Activated CD4-positive, alpha-beta memory T cell treated with anti-CD3 and anti-CD28 coated beads, Interleukin-2, amount 10 ng/mL, durations not matched to agents 7 days and 5 days (primary cell): ENCODE measurements around the gene IL1R2. TPM values are rescaled to one million over a fixed set of nuclear protein-coding genes. Genes with fewer than 3 reads are reported as not detected.
A peak's percentile ranks its signal among the peaks of the same experiment; 100 is the strongest.
"Not testable (repeated sequence)": the region's sequence is repeated elsewhere in the genome, so short reads cannot be mapped to it uniquely, and the experiment has no call there.

Source experiments
- CTCF ChIA-PET: fragments of 350-600 bp; sonication (Branson Sonifier 250); formaldehyde crosslinking; loops from one replicate; lab custom pipeline; 2021; ENCODE audit warnings: antibody characterized with exemption, inconsistent platforms; lab: Charles Lee
- POLR2A ChIA-PET: fragments of 350-600 bp; sonication (Branson Sonifier 250); formaldehyde crosslinking; loops from one replicate; lab custom pipeline; 2021; ENCODE audit warnings: antibody characterized with exemption; lab: Charles Lee
- DNase-seq: peaks from one replicate; pipeline ENCODE4 v3.0.0-alpha.2; 2020
- H3K27ac Mint-ChIP-seq: one replicate; pipeline ENCODE4 v1.8.0; 2021; ENCODE audit warnings: mild to moderate bottlenecking, mixed read lengths
- H3K27me3 Mint-ChIP-seq: one replicate; pipeline ENCODE4 v1.8.0; 2021; ENCODE audit warnings: mixed read lengths
- H3K36me3 Mint-ChIP-seq: one replicate; pipeline ENCODE4 v1.8.0; 2021; ENCODE audit warnings: low read depth, mixed read lengths
- H3K4me1 Mint-ChIP-seq: one replicate; pipeline ENCODE4 v1.8.0; 2021; ENCODE audit warnings: mixed read lengths
- H3K4me3 Mint-ChIP-seq: one replicate; pipeline ENCODE4 v1.8.0; 2021; ENCODE audit warnings: mild to moderate bottlenecking, mixed read lengths
- H3K9me3 Mint-ChIP-seq: one replicate; pipeline ENCODE4 v1.8.0; 2021; ENCODE audit warnings: mixed read lengths
- total RNA-seq, 2 experiments: library from RNA; stranded (reverse); gene quantifications; one replicate each; pipeline ENCODE4 v1.2.3, GENCODE V29; 2021

Gene IL1R2
- total RNA-seq, 2 experiments from 2014 or later: 0.81 to 0.88 TPM

DNA sequence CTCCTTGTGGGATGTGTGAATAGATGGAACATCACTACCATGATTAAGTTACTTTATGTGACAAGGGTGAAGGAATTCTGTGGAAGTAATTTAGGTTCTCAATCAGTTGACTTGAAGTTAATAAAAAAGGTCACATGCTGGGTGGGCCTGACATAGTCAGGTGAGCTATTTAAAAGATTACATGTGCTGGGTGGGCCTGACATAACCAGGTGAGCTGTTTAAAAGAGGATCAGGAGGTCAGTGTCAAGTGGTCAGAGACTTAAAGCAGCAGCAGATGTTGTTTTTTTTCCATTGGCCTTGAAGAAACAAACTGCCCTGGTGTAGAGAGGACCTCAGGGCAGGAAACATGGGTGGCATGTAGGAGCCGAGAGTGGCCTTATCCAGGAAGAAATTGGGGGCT, 3.3 kb downstream of the IL1R2 start:
- no peak for DNase-seq
- Mint-ChIP-seq H3K36me3 (no peaks in the 10 kb centered on the region), H3K4me3 (no peak overlapping the region), H3K4me1 (peaks cover 13% of the 10 kb centered on the region), H3K27ac (no peak overlapping the region), H3K9me3 (no peaks in the 10 kb centered on the region), H3K27me3 (peaks cover 17% of the 10 kb centered on the region)
- ChIA-PET CTCF (interaction anchor here (0.6 to 1.7 kb wide), 4 partner anchors 10 to 246 kb away, joined by 3 to 5 read pairs (median 3); no protein-coding TSS in a partner anchor), POLR2A (interaction anchor here (1.4 kb wide), 1 partner anchor 33 kb away, joined by 3 read pairs; no protein-coding TSS in a partner anchor)

DNA sequence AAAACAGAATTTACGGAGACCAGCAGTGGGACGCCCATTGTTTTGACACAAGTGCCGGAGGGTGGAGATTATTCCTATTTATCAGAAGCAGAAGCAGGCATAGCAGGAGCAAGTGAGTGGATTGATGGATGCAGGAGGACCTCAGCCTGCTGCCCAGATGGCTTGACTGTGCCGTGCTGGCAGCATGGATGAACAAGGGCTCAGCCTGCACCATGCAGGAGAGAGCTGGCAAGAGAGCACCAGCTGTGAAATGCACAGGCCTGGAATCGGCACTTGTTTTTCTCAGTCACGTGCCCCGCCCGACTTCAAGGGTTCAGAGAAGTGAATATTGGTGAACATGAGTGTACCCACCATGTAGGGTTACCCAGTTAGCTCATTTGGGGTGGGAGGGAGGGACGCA, 4.0 kb downstream of the IL1R2 start:
- Mint-ChIP-seq H3K36me3 (no peaks in the 10 kb centered on the region), H3K4me1 (peaks cover 21% of the 10 kb centered on the region), H3K27me3 (peaks cover 17% of the 10 kb centered on the region), H3K27ac (no peak overlapping the region), H3K4me3 (no peak overlapping the region), H3K9me3 (no peaks in the 10 kb centered on the region)
- ChIA-PET POLR2A (interaction anchor here (1.4 kb wide), 1 partner anchor 32 kb away, joined by 3 read pairs; no protein-coding TSS in a partner anchor), CTCF (interaction anchor here (0.7 to 1.7 kb wide), 2 partner anchors 245 to 452 kb away, joined by 3 to 5 read pairs; no protein-coding TSS in a partner anchor)
- DNase-seq: no peak

DNA sequence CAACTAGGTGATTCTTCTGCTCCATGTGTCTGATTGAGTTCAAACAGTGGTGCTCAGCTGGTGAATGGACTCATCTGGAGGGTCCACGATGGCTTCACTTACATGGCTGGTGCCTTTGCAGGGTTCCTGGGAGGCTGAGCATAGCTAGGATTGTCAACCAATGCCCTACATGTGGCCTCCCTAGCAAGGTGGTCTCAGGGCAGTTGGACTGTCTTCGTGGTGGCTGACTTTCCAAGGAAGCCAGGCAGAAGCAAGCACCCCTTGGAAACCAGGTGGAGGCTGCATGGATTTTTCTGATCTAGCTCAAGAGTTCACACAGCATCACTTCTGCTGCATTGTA, 6.8 kb downstream of the IL1R2 start:
- CTCF ChIA-PET: interaction anchor here (0.5 to 1.7 kb wide), 5 partner anchors 10 to 253 kb away, joined by 3 to 4 read pairs (median 3); no protein-coding TSS in a partner anchor
- POLR2A ChIA-PET: no interaction called here
- Mint-ChIP-seq H3K27me3 (peaks cover under 1% of the 10 kb centered on the region), H3K27ac (peak overlapping the region; percentile 42), H3K36me3 (no peaks in the 10 kb centered on the region), H3K4me1 (peaks cover 29% of the 10 kb centered on the region), H3K9me3 (no peaks in the 10 kb centered on the region), H3K4me3 (no peak overlapping the region)
- no peak for DNase-seq

- CTCF ChIA-PET: interaction anchor here (0.5 to 1.8 kb wide), 8 partner anchors 10 to 434 kb away, joined by 3 to 6 read pairs (median 3); partner anchors contain the start of gene IL18R1
- Mint-ChIP-seq H3K27ac (peak overlapping the region; percentile 42), H3K27me3 (no peaks in the 10 kb centered on the region), H3K4me1 (peaks cover 29% of the 10 kb centered on the region), H3K4me3 (no peak overlapping the region), H3K36me3 (no peaks in the 10 kb centered on the region), H3K9me3 (no peaks in the 10 kb centered on the region)
- POLR2A ChIA-PET: no interaction called here
- no peak for DNase-seq
Observed at GRCh38 chr2:101998896-101999789, 7.4 kb downstream of the IL1R2 start.

DNA sequence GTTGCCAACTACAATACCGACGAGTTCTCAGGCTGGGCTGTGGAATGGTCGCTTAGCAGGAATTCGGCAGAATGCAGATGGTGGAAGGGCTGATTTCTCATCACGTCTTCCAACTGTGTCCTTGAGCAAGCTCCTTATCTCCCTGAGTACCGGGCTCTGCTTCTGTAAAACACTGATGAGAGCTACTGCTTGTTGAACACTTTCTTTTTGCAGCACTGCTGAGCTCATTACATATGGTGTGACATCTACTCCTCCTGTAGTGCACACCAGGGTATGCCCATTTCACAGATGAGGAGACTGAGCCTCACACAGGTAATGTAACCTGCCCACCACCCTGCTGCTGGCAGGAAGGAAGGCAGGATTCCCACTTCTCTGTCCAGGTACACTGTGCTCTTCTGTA, 8.3 kb downstream of the IL1R2 start:
- DNase-seq: no peak
- POLR2A ChIA-PET: no interaction called here
- CTCF ChIA-PET: interaction anchor here (1.1 to 2.6 kb wide), 7 partner anchors 16 to 433 kb away, joined by 3 to 6 read pairs (median 4); partner anchors contain the start of gene IL18R1
- Mint-ChIP-seq H3K27ac (no peak overlapping the region), H3K4me3 (no peak overlapping the region), H3K4me1 (peaks cover 29% of the 10 kb centered on the region), H3K27me3 (no peaks in the 10 kb centered on the region), H3K9me3 (no peaks in the 10 kb centered on the region), H3K36me3 (no peaks in the 10 kb centered on the region)

DNA sequence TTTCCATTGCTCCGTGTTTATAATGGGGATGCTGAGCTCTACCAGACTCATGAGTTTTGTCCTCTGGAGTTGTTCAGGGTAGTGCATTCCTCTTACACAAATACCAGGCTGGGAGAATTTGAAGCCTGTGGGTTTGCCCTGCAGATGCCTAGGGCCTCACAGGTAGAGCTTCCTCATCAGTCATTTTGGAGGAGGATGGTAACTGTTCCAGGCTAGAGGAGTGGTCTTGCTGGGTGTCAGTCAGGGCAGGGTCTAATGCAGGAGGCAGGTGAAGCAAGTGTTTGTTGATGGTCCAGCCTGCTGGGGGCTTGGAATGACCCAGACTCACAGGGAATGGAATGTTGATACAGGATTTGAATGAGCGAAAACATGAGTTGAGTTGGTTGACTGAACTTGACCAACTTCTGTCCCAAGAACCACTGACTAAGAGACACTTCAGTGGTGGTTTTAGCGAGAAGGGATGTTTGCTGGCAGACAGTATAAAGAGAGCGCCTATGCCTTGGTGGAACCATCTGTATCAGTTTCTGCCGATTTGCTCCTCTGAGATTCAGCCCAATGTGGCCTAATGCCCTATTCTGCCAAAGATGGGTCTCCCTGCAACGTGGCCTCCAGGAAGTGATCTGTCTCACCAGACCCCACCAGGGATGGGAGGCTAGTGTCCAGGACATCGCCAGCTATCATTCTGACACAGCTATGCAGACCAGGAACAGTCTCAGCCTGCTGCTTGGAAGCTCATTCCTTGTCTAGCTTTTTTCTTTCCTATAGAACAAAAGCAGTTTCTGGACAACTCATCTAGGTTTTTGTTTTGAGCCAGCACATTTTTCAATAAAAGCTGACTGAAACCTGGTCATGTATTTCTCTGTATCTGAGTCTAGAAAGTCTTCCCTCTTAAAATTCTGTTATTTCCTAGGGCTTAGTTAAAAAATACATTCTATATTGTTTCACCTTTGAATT, 9.3 kb downstream of the IL1R2 start:
- no peaks in the 10 kb centered on the region for H3K9me3 Mint-ChIP-seq
- no peaks in the 10 kb centered on the region for H3K36me3 Mint-ChIP-seq
- ChIA-PET POLR2A (no interaction called here), CTCF (interaction anchor here (1.4 to 2.6 kb wide), 3 partner anchors 19 to 239 kb away, joined by 3 to 6 read pairs (median 6); no protein-coding TSS in a partner anchor)
- no peak for DNase-seq
- H3K4me3 Mint-ChIP-seq: peak overlapping the region; percentile 10
- H3K4me1 Mint-ChIP-seq: peaks cover 33% of the 10 kb centered on the region
- peak overlapping the region; percentile 73 for H3K27ac Mint-ChIP-seq
- no peaks in the 10 kb centered on the region for H3K27me3 Mint-ChIP-seq

DNA sequence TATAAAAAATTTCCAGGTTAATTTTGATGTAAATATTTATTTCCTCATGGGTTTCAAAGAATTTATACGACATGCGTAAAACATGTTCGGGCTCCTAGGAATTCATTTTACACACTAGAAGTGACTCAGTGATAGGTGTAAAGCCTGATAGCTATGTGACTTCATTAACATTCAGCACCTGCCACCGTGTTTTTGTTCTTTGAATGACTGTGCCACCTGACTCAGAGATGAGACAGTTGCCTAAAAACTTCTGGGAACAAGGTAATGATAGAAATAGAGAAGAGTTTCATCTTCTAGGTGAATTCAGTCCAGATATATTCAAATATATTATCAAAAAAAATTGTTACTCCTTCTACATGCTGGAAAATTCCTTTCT, 10.0 kb downstream of the IL1R2 start:
- Mint-ChIP-seq H3K27me3 (no peaks in the 10 kb centered on the region), H3K4me1 (peaks cover 38% of the 10 kb centered on the region), H3K9me3 (no peaks in the 10 kb centered on the region), H3K36me3 (no peaks in the 10 kb centered on the region), H3K27ac (no peak overlapping the region), H3K4me3 (no peak overlapping the region)
- ChIA-PET CTCF (interaction anchor here (1.4 to 2.6 kb wide), 2 partner anchors 19 to 239 kb away, joined by 3 to 6 read pairs; no protein-coding TSS in a partner anchor), POLR2A (no interaction called here)
- no peak for DNase-seq

- Mint-ChIP-seq H3K36me3 (no peaks in the 10 kb centered on the region), H3K27ac (no peak overlapping the region), H3K4me3 (no peak overlapping the region), H3K27me3 (no peaks in the 10 kb centered on the region), H3K9me3 (no peaks in the 10 kb centered on the region), H3K4me1 (peaks cover 38% of the 10 kb centered on the region)
- DNase-seq: no peak
- ChIA-PET CTCF (interaction anchor here (1.4 to 2.6 kb wide), 2 partner anchors 18 to 238 kb away, joined by 3 to 6 read pairs; no protein-coding TSS in a partner anchor), POLR2A (no interaction called here)
Observed at GRCh38 chr2:102002228-102002627, 10.5 kb downstream of the IL1R2 start.

DNA sequence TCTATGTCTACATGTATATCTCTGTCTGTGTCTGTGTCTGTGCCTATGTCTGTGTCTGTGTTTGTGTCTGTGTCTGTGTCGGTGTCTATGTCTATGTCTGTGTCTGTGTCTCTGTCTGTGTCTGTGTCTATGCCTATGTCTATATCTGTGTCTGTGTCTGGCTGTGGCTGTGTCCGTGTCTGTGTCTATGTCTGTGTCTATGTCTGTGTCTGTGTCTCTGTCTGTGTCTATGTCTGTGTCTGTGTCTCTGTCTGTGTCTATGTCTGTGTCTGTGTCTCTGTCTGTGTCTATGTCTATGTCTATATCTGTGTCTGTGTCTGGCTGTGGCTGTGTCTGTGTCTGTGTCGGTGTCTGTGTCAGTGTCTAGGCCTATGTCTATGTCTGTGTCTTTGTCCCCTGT, 11.1 kb downstream of the IL1R2 start:
- CTCF ChIA-PET, H3K27ac Mint-ChIP-seq, DNase-seq, H3K27me3 Mint-ChIP-seq, H3K36me3 Mint-ChIP-seq, H3K4me3 Mint-ChIP-seq, POLR2A ChIA-PET, H3K9me3 Mint-ChIP-seq: not testable (repeated sequence)
- H3K4me1 Mint-ChIP-seq: peaks cover 38% of the 10 kb centered on the region

DNA sequence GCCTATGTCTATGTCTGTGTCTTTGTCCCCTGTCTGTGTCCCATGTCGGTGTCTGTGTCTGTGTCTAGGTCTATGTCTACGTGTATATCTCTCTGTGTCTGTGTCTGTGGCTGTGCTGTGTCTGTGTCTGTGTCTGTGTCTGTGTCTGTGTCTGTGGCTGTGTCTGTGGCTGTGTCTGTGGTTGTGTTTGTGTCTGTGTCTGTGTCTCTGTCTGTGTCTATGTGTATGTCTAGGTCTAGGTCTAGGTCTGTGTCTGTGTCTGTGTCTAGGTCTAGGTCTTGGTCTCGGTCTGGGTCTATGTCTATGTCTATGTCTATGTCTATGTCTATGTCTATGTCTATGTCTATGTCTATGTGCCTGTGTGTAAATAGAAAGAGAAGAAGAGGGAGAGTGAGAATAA, 11.9 kb downstream of the IL1R2 start:
- no peaks in the 10 kb centered on the region for H3K36me3 Mint-ChIP-seq
- no peaks in the 10 kb centered on the region for H3K27me3 Mint-ChIP-seq
- H3K4me3 Mint-ChIP-seq: no peak overlapping the region
- H3K27ac Mint-ChIP-seq: no peak overlapping the region
- CTCF ChIA-PET: interaction anchor here (0.7 to 4.7 kb wide), 3 partner anchors 182 to 723 kb away, joined by 3 to 91 read pairs (median 3); no protein-coding TSS in a partner anchor
- H3K4me1 Mint-ChIP-seq: peaks cover 35% of the 10 kb centered on the region
- DNase-seq: no peak
- no peaks in the 10 kb centered on the region for H3K9me3 Mint-ChIP-seq
- POLR2A ChIA-PET: interaction anchor here (2.4 kb wide), 1 partner anchor 11 kb away, joined by 10 read pairs; no protein-coding TSS in a partner anchor

DNA sequence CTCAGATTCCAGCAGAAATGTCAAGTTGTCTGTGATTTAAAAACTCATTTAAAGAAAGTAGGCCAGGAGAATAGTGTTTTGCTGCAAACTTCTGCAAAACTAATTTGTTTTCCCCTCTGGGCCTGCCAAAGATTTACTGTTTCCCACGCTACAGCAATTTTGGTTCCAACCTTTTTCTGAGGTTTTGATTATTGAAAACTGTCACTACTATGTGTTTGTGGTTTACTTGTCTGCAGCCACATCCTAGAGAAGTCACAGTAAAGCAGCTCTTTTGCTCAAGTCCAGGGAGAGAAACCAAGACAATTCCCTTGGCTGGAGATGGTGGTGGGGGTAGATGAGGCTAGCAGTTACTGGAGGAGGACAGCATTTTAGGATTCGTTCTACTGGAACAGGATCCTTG, 12.8 kb downstream of the IL1R2 start:
- DNase-seq: no peak
- no peaks in the 10 kb centered on the region for H3K27me3 Mint-ChIP-seq
- H3K36me3 Mint-ChIP-seq: no peaks in the 10 kb centered on the region
- CTCF ChIA-PET: interaction anchor here (0.7 to 5.5 kb wide), 7 partner anchors 9 to 724 kb away, joined by 3 to 91 read pairs (median 6); no protein-coding TSS in a partner anchor
- no peak overlapping the region for H3K27ac Mint-ChIP-seq
- H3K9me3 Mint-ChIP-seq: no peaks in the 10 kb centered on the region
- POLR2A ChIA-PET: interaction anchor here (1.0 to 2.4 kb wide), 2 partner anchors 10 to 297 kb away, joined by 3 to 10 read pairs; no protein-coding TSS in a partner anchor
- peaks cover 27% of the 10 kb centered on the region for H3K4me1 Mint-ChIP-seq
- no peak overlapping the region for H3K4me3 Mint-ChIP-seq

- Mint-ChIP-seq H3K27ac (no peak overlapping the region), H3K9me3 (no peaks in the 10 kb centered on the region), H3K4me1 (peaks cover 20% of the 10 kb centered on the region), H3K36me3 (no peaks in the 10 kb centered on the region), H3K27me3 (no peaks in the 10 kb centered on the region), H3K4me3 (no peak overlapping the region)
- ChIA-PET POLR2A (interaction anchor here (2.4 kb wide), 1 partner anchor 9 kb away, joined by 10 read pairs; no protein-coding TSS in a partner anchor), CTCF (interaction anchor here (0.9 to 5.5 kb wide), 12 partner anchors 10 to 444 kb away, joined by 3 to 91 read pairs (median 4); no protein-coding TSS in a partner anchor)
- no peak for DNase-seq
Observed at GRCh38 chr2:102005449-102005848, 13.7 kb downstream of the IL1R2 start.
